IgD-negative memory B cell (primary cell): ENCODE data around the gene RAB20. TPM values are rescaled to one million over a fixed set of nuclear protein-coding genes. Genes with fewer than 3 reads are reported as not detected.
"Not testable (repeated sequence)": the region's sequence is repeated elsewhere in the genome, so short reads cannot be mapped to it uniquely, and the experiment has no call there.

Source experiments
- H3K27ac Mint-ChIP-seq, 3 donors: one replicate each; pipeline ENCODE4 v1.8.0; 2020 to 2022; ENCODE audit warnings: mild to moderate bottlenecking in 3 of 3, mixed read lengths in 3 of 3, moderate library complexity in 1 of 3
- H3K27me3 Mint-ChIP-seq: one replicate; pipeline ENCODE4 v1.8.0; 2021; ENCODE audit warnings: mixed read lengths
- H3K36me3 Mint-ChIP-seq: one replicate; pipeline ENCODE4 v1.8.0; 2020; ENCODE audit warnings: mild to moderate bottlenecking, mixed read lengths
- H3K4me1 Mint-ChIP-seq, 3 donors: one replicate each; pipeline ENCODE4 v1.8.0; 2020 to 2022; ENCODE audit warnings: mixed read lengths in 3 of 3, mild to moderate bottlenecking in 1 of 3
- H3K4me3 Mint-ChIP-seq, 4 donors: one replicate each; pipeline ENCODE4 v1.8.0; 2020 to 2022; ENCODE audit warnings: mild to moderate bottlenecking in 4 of 4, mixed read lengths in 4 of 4, moderate library complexity in 3 of 4
- H3K9me3 Mint-ChIP-seq, 3 donors: one replicate each; pipeline ENCODE4 v1.8.0; 2020 to 2021; ENCODE audit warnings: mixed read lengths in 3 of 3, mild to moderate bottlenecking in 1 of 3
- polyA plus RNA-seq: library from polyadenylated mRNA; unstranded; fragments of 300-500 nt; fragmentation: Illumina TruSeq; gene quantifications from one replicate; pipeline ENCODE4 v1.2.3, GENCODE V29; 2021

RAB20 gene
- polyA plus RNA-seq, 1 donor from 2014 or later = 1.7 TPM

- H3K27me3 Mint-ChIP-seq = peaks cover 1% of the 10 kb centered on the region
- H3K36me3 Mint-ChIP-seq = peaks cover 2% of the 10 kb centered on the region
- no peaks in the 10 kb centered on the region for H3K4me1 Mint-ChIP-seq
- no peak overlapping the region for H3K27ac Mint-ChIP-seq
- peaks cover 0 to 3% (median 2%) of the 10 kb centered on the region in 3 donors for H3K9me3 Mint-ChIP-seq
- H3K4me3 Mint-ChIP-seq = no peak overlapping the region
Observed at GRCh38 chr13:110495881-110496280, 65.6 kb downstream of the RAB20 start.

- Mint-ChIP-seq H3K4me1 (no peaks in the 10 kb centered on the region), H3K9me3 (peaks cover 0 to 3% (median 0%) of the 10 kb centered on the region in 3 donors), H3K27me3 (peaks cover 1% of the 10 kb centered on the region), H3K4me3 (no peak overlapping the region), H3K27ac (no peak overlapping the region), H3K36me3 (peaks cover 2% of the 10 kb centered on the region)
Observed at GRCh38 chr13:110495376-110495775, 66.1 kb downstream of the RAB20 start.

- Mint-ChIP-seq H3K27me3 (no peaks in the 10 kb centered on the region), H3K4me3 (no peak overlapping the region), H3K36me3 (peaks cover 2% of the 10 kb centered on the region), H3K9me3 (no peaks in the 10 kb centered on the region), H3K4me1 (no peaks in the 10 kb centered on the region), H3K27ac (no peak overlapping the region)
Observed at GRCh38 chr13:110493613-110494012, 67.9 kb downstream of the RAB20 start.

GRCh38 chr13:110492679-110493593, 68.6 kb downstream of the RAB20 start:
- Mint-ChIP-seq H3K9me3 (no peaks in the 10 kb centered on the region), H3K4me1 (no peaks in the 10 kb centered on the region), H3K4me3 (no peak overlapping the region), H3K36me3 (peaks cover 2% of the 10 kb centered on the region), H3K27me3 (no peaks in the 10 kb centered on the region), H3K27ac (no peak overlapping the region)

GRCh38 chr13:110491869-110492678, 69.4 kb downstream of the RAB20 start:
- no peaks in the 10 kb centered on the region for H3K4me1 Mint-ChIP-seq
- no peak overlapping the region for H3K4me3 Mint-ChIP-seq
- peaks cover 2% of the 10 kb centered on the region for H3K36me3 Mint-ChIP-seq
- H3K27ac Mint-ChIP-seq = peak overlapping the region in 1 of 3 donors; percentile 16
- H3K9me3 Mint-ChIP-seq = no peaks in the 10 kb centered on the region
- no peaks in the 10 kb centered on the region for H3K27me3 Mint-ChIP-seq

- no peaks in the 10 kb centered on the region for H3K27me3 Mint-ChIP-seq
- no peak overlapping the region for H3K4me3 Mint-ChIP-seq
- no peak overlapping the region for H3K27ac Mint-ChIP-seq
- no peaks in the 10 kb centered on the region for H3K9me3 Mint-ChIP-seq
- H3K36me3 Mint-ChIP-seq = peaks cover 2% of the 10 kb centered on the region
- H3K4me1 Mint-ChIP-seq = no peaks in the 10 kb centered on the region
Observed at GRCh38 chr13:110490009-110490770, 71.3 kb downstream of the RAB20 start.

- H3K4me3 Mint-ChIP-seq, H3K36me3 Mint-ChIP-seq, H3K27me3 Mint-ChIP-seq, H3K4me1 Mint-ChIP-seq, H3K27ac Mint-ChIP-seq, H3K9me3 Mint-ChIP-seq: not testable (repeated sequence)
Observed at GRCh38 chr13:110486880-110487279, 74.6 kb downstream of the RAB20 start.

- Mint-ChIP-seq H3K27me3 (peaks cover 3% of the 10 kb centered on the region), H3K4me3 (no peak overlapping the region), H3K4me1 (peaks cover 0 to 3% (median 0%) of the 10 kb centered on the region in 3 donors), H3K27ac (no peak overlapping the region), H3K36me3 (no peaks in the 10 kb centered on the region), H3K9me3 (no peaks in the 10 kb centered on the region)
Observed at GRCh38 chr13:110486061-110486715, 75.3 kb downstream of the RAB20 start.

- Mint-ChIP-seq H3K27ac (no peak overlapping the region), H3K27me3 (peaks cover 3% of the 10 kb centered on the region), H3K9me3 (no peaks in the 10 kb centered on the region), H3K36me3 (no peaks in the 10 kb centered on the region), H3K4me3 (no peak overlapping the region), H3K4me1 (peaks cover 0 to 3% (median 0%) of the 10 kb centered on the region in 3 donors)
Observed at GRCh38 chr13:110485604-110486003, 75.9 kb downstream of the RAB20 start.

- peaks cover 0 to 3% (median 0%) of the 10 kb centered on the region in 3 donors for H3K4me1 Mint-ChIP-seq
- H3K4me3 Mint-ChIP-seq = no peak overlapping the region
- H3K27ac Mint-ChIP-seq = no peak overlapping the region
- H3K36me3 Mint-ChIP-seq = no peaks in the 10 kb centered on the region
- H3K27me3 Mint-ChIP-seq = peaks cover 3% of the 10 kb centered on the region
- no peaks in the 10 kb centered on the region for H3K9me3 Mint-ChIP-seq
Observed at GRCh38 chr13:110484290-110485048, 77.1 kb downstream of the RAB20 start.

- Mint-ChIP-seq H3K9me3 (no peaks in the 10 kb centered on the region), H3K27ac (no peak overlapping the region), H3K36me3 (no peaks in the 10 kb centered on the region), H3K27me3 (peaks cover 3% of the 10 kb centered on the region), H3K4me1 (peaks cover 0 to 3% (median 0%) of the 10 kb centered on the region in 3 donors), H3K4me3 (no peak overlapping the region)
Observed at GRCh38 chr13:110483386-110483968, 78.0 kb downstream of the RAB20 start.

- H3K27ac Mint-ChIP-seq = peak overlapping the region in 1 of 3 donors; percentile 31
- H3K4me1 Mint-ChIP-seq = peaks cover 6 to 8% (median 7%) of the 10 kb centered on the region in 3 donors
- H3K4me3 Mint-ChIP-seq = no peak overlapping the region
Observed at GRCh38 chr13:110480161-110480560, 81.4 kb downstream of the RAB20 start.

GRCh38 chr13:110479648-110480047, 81.9 kb downstream of the RAB20 start:
- peaks cover 3% of the 10 kb centered on the region for H3K27me3 Mint-ChIP-seq
- no peaks in the 10 kb centered on the region for H3K9me3 Mint-ChIP-seq
- H3K36me3 Mint-ChIP-seq = no peaks in the 10 kb centered on the region
- no peak overlapping the region for H3K27ac Mint-ChIP-seq
- H3K4me3 Mint-ChIP-seq = no peak overlapping the region
- peaks cover 10 to 12% (median 10%) of the 10 kb centered on the region in 3 donors for H3K4me1 Mint-ChIP-seq

More at GRCh38 chr13:110480161-110480560, 81.4 kb downstream of the RAB20 start:
- Mint-ChIP-seq H3K9me3 (no peaks in the 10 kb centered on the region), H3K36me3 (no peaks in the 10 kb centered on the region), H3K27me3 (peaks cover 3% of the 10 kb centered on the region)
